ENCODE data around the gene MKI67. TPM values are rescaled to one million over a fixed set of nuclear protein-coding genes. Genes with fewer than 3 reads are reported as not detected.
"Not testable (repeated sequence)": the region's sequence is repeated elsewhere in the genome, so short reads cannot be mapped to it uniquely, and the experiment has no call there.

MKI67 gene
- total and polyA plus RNA-seq, 10 of the 15 experiments (the other 5 are each of a cell fraction or from before 2014, with no cell fraction given) = 22.3 to 183 (median 82.9) TPM

- TF ChIP-seq SPI1 (IDR thresholded peaks at IDR 0.05; ENCODE audit: borderline replicate concordance, insufficient read depth, low read depth, low read length) = no peak
- no peak for TF ChIP-seq NFIC (IDR thresholded peaks at IDR 0.05; ENCODE audit: low read depth, low read length)
- TF ChIP-seq YBX1 (IDR thresholded peaks at IDR 0.05) = no peak
Measured at GRCh38 chr10:128167926-128168520, 41.8 kb upstream of the MKI67 start (continued).

- intact Hi-C loops (cut with micrococcal nuclease; ENCODE audit: unreplicated experiment); BruUV-seq (replicated peaks); ATAC-seq; H3K9me3 ChIP-seq (replicated peaks; ENCODE audit: control insufficient read depth, insufficient read depth, low read length); RAD21 ChIA-PET (ENCODE audit: unreplicated experiment); H3K4me3 ChIP-seq; H3K4me1 ChIP-seq (ENCODE audit: control insufficient read depth, insufficient read depth, low read length); in situ Hi-C loops (cut with MboI); H3K36me3 ChIP-seq (ENCODE audit: control insufficient read depth in 2 of 2, insufficient read depth in 2 of 2, low read length in 1 of 2); H4K20me1 ChIP-seq (ENCODE audit: control insufficient read depth, insufficient read depth); H3K4me2 ChIP-seq (ENCODE audit: control insufficient read depth, insufficient read depth); FAIRE-seq; DNase-seq (ENCODE audit: low read depth, low spot score); SMC1A ChIA-PET (ENCODE audit: uncharacterized antibody, unreplicated experiment); H3K79me2 ChIP-seq (ENCODE audit: control insufficient read depth, insufficient read depth, low read length); H3K9ac ChIP-seq (ENCODE audit: control insufficient read depth, insufficient read depth, low read length); H2AFZ ChIP-seq (ENCODE audit: control insufficient read depth, low read depth, low read length); H3K27me3 ChIP-seq (replicated peaks in 1 of 2; ENCODE audit: control insufficient read depth in 2 of 2, insufficient read depth in 2 of 2, low read length in 1 of 2); H3K27ac ChIP-seq (ENCODE audit: control insufficient read depth, insufficient read depth); POLR2A ChIA-PET; CTCF ChIA-PET: not testable (repeated sequence)
- 39% methylated on average over 6 of the region's 6 CpGs for WGBS (ENCODE audit: insufficient coverage, insufficient replicate concordance, low lambda C conversion rate, missing lambda C conversion rate)
Measured at GRCh38 chr10:128167123-128167522, 40.9 kb upstream of the MKI67 start.

- H3K9ac ChIP-seq (ENCODE audit: control insufficient read depth, insufficient read depth, low read length) = no peak overlapping the region
- no peaks in the 10 kb centered on the region for H3K79me2 ChIP-seq (ENCODE audit: control insufficient read depth, insufficient read depth, low read length)
- no TSS peak for BruUV-seq (replicated peaks)
- H3K27me3 ChIP-seq (replicated peaks in 1 of 2; ENCODE audit: control insufficient read depth in 2 of 2, insufficient read depth in 2 of 2, low read length in 1 of 2) = no peaks in the 10 kb centered on the region; a peak in 1 of 4 replicates
- FAIRE-seq = no peak
- H3K4me3 ChIP-seq = no peak overlapping the region
- H3K4me2 ChIP-seq (ENCODE audit: control insufficient read depth, insufficient read depth) = no peak overlapping the region
- WGBS (ENCODE audit: insufficient coverage, insufficient replicate concordance, low lambda C conversion rate, missing lambda C conversion rate) = 41% methylated on average over 2 of the region's 2 CpGs
- H3K4me1 ChIP-seq (ENCODE audit: control insufficient read depth, insufficient read depth, low read length) = no peaks in the 10 kb centered on the region
- H4K20me1 ChIP-seq (ENCODE audit: control insufficient read depth, insufficient read depth) = no peaks in the 10 kb centered on the region
- ChIA-PET RAD21 (ENCODE audit: unreplicated experiment) (no interaction called here), SMC1A (ENCODE audit: uncharacterized antibody, unreplicated experiment) (no interaction called here), POLR2A (no interaction called here), CTCF (no interaction called here)
- H3K27ac ChIP-seq (ENCODE audit: control insufficient read depth, insufficient read depth) = no peak overlapping the region
- intact Hi-C loops (cut with micrococcal nuclease; ENCODE audit: unreplicated experiment) (no loop called here), in situ Hi-C loops (cut with MboI) (no loop called here)
- H2AFZ ChIP-seq (ENCODE audit: control insufficient read depth, low read depth, low read length) = no peak overlapping the region
- ATAC-seq = no peak
- H3K36me3 ChIP-seq (ENCODE audit: control insufficient read depth in 2 of 2, insufficient read depth in 2 of 2, low read length in 1 of 2) = no peaks in the 10 kb centered on the region
- H3K9me3 ChIP-seq (replicated peaks; ENCODE audit: control insufficient read depth, insufficient read depth, low read length) = no peaks in the 10 kb centered on the region
- no peak for DNase-seq (ENCODE audit: low read depth, low spot score)
- TF ChIP-seq E4F1 (IDR thresholded peaks at IDR 0.05; ENCODE audit: borderline replicate concordance, partially characterized antibody) = no peak
- TF ChIP-seq ATF7 (IDR thresholded peaks at IDR 0.05; ENCODE audit: low read depth) = no peak
- no peak for TF ChIP-seq ZBTB40 (IDR thresholded peaks at IDR 0.05; ENCODE audit: borderline replicate concordance)
- TF ChIP-seq SP1 (IDR thresholded peaks at IDR 0.05; ENCODE audit: low read depth, low read length) = no peak
- no peak for TF ChIP-seq ZBED1 (IDR thresholded peaks at IDR 0.05; ENCODE audit: borderline replicate concordance)
- TF ChIP-seq CHD4 (IDR thresholded peaks at IDR 0.05) = no peak
- no peak for TF ChIP-seq NRF1 (conservative IDR thresholded peaks at IDR 0.05; ENCODE audit: low read depth, low read length)
Measured at GRCh38 chr10:128166151-128166550, 39.9 kb upstream of the MKI67 start.
